ENCODE data around the gene POMT2. TPM values are rescaled to one million over a fixed set of nuclear protein-coding genes. Genes with fewer than 3 reads are reported as not detected.
"Not testable (repeated sequence)": the region's sequence is repeated elsewhere in the genome, so short reads cannot be mapped to it uniquely, and the experiment has no call there.

POMT2 gene
- total and polyA plus RNA-seq, 8 donors, result 11.9 to 29.5 (median 15.4) TPM

DNA sequence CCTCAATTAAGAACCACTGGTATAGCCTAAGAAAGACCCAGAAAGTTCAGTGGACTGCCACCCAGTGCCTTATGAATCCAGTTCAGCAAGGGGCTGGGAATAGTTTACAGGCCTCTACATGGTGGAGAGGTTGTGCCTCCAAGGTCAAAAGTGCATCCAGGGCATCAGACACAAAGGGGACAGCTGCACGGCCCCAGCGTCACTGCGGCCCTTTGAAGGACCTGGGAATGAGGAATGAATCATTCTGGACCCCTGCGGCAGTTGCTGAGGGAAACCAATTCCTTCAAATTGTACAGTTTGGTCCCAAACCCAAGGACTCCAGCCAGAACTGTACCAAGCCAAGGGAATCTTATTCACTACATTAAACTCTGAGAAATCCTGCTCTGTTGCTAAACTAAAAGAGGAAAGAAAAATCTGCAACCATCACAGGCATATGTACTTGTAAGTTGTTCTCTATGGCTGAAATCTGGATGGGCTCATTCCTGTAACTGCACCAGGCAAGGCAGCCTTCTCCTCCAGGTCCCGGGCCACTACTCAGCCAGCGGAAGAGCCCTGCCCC, 38.8 kb downstream of the POMT2 start:
- Histone ChIP-seq H3K36me3 (peaks cover 0 to 47% (median 0%) of the 10 kb centered on the region in 3 donors), H3K27ac (no peak overlapping the region)
- no peak for FAIRE-seq

DNA sequence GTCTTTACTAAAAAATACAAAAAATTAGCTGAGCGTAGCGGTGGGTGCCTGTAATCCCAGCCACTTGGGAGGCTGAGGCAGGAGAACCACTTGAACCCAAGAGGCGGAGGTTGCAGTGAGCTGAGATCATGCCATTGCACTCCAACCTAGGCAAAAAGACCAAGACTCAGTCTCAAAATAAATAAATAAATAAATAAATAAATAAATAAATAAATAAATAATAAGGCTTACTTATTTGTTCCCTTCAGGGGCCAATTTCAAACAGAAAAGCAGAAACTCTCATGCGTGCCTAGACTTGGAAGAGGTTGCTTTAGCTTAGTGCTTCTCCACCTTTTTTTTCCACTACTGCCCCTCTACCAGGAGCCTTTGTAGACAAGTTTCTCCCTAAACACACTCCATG, 39.8 kb downstream of the POMT2 start:
- not testable (repeated sequence) for FAIRE-seq

More for the DNA sequence above, 38.8 kb downstream of the POMT2 start:
- Histone ChIP-seq H3K27me3 (no peaks in the 10 kb centered on the region), H3K9me3 (no peaks in the 10 kb centered on the region), H3K4me1 (no peaks in the 10 kb centered on the region), H3K4me3 (no peak overlapping the region)
- DNase-seq (no peak), ATAC-seq (no peak)
- WGBS, 2 donors, result 94 to 95% methylated on average over 6 of the region's 6 CpGs
- TF ChIP-seq, protein P1, sequence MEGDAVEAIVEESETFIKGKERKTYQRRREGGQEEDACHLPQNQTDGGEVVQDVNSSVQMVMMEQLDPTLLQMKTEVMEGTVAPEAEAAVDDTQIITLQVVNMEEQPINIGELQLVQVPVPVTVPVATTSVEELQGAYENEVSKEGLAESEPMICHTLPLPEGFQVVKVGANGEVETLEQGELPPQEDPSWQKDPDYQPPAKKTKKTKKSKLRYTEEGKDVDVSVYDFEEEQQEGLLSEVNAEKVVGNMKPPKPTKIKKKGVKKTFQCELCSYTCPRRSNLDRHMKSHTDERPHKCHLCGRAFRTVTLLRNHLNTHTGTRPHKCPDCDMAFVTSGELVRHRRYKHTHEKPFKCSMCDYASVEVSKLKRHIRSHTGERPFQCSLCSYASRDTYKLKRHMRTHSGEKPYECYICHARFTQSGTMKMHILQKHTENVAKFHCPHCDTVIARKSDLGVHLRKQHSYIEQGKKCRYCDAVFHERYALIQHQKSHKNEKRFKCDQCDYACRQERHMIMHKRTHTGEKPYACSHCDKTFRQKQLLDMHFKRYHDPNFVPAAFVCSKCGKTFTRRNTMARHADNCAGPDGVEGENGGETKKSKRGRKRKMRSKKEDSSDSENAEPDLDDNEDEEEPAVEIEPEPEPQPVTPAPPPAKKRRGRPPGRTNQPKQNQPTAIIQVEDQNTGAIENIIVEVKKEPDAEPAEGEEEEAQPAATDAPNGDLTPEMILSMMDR (IDR thresholded peaks at IDR 0.05), result no peak
- intact Hi-C loops (cut with DNase I), result no loop called here

DNA sequence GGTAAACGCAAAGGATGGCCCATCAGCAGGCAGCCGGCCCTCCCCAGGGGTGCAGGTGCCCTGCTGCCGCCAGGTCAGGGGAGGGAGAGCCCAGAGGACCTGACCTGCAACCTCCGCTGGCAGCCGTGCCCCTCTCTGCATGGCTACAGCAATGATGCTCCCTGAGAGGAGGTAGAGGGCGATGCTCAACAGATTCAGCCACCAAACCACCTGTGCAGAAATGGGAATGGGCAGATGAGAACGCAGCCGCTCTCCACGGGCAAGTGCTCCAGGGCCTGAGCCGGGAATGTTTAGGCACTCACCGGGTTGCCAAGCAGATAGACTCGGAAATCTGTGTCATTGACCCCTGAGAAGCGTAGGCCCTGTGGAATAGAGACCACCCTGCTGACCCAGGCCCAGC, 41.0 kb downstream of the POMT2 start:
- intact Hi-C loops (cut with DNase I), result no loop called here
- H3K4me3 ChIP-seq, result no peak overlapping the region
- FAIRE-seq (no peak), DNase-seq (peak in 1 of 6 donors; percentile 35), ATAC-seq (no peak)
- no peak overlapping the region for H3K27ac ChIP-seq
- H3K4me1 ChIP-seq, result no peaks in the 10 kb centered on the region
- 95 to 97% methylated on average over 12 to 13 of the region's 13 CpGs for WGBS, 2 donors
- no peaks in the 10 kb centered on the region for H3K9me3 ChIP-seq
- no peaks in the 10 kb centered on the region for H3K27me3 ChIP-seq
- TF ChIP-seq, protein P1 (IDR thresholded peaks at IDR 0.05), result no peak
- H3K36me3 ChIP-seq, result peaks cover 0 to 29% (median 0%) of the 10 kb centered on the region in 3 donors

More for the DNA sequence above, 39.8 kb downstream of the POMT2 start:
- H3K27me3 ChIP-seq; H3K4me1 ChIP-seq; intact Hi-C loops (cut with DNase I); H3K27ac ChIP-seq; ATAC-seq; H3K9me3 ChIP-seq; H3K4me3 ChIP-seq; DNase-seq: not testable (repeated sequence)
- H3K36me3 ChIP-seq, result peaks cover 0 to 37% (median 0%) of the 10 kb centered on the region in 3 donors
- WGBS, 2 donors, result 97 to 100% methylated on average over 4 of the region's 4 CpGs

DNA sequence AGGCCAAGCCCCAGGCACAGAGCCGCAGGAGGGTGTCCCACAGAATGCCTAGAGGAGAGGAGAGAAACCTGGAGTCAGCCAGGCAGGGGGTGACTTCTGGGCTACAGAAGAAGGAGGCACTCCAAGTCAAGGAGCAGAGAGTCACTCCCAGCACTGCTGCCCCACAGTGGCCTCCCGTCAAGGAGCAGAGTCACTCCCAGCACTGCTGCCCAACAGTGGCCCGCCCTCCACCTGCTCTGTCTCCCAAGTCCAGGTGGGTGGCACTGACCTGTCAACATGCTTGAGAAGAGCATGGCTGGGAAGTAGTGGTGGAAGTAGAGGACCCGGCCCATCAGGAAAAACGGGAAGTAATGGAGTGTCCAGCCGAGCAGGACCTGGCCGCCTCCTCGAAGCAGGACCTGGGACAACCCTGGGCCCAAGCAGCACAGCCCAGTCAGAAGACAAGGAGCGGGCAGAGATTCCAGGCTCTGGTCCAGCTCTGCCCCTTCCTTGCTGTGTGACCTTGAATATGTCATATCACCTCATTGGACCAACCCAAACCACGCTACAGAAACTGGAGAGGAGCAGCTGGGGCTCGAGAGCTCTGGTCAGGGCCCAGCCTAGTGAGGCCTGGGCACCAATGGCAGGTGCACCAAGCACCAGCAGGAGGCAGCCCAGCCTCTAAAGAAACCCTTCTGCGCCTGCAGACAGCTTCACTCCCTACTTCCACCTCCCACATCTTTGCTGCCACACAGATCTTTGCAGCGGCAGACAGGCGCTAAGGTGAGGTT, 42.0 kb downstream of the POMT2 start:
- intact Hi-C loops (cut with DNase I), result no loop called here
- Histone ChIP-seq H3K27ac (no peak overlapping the region), H3K27me3 (no peaks in the 10 kb centered on the region), H3K4me3 (no peak overlapping the region), H3K9me3 (no peaks in the 10 kb centered on the region), H3K36me3 (peaks cover 0 to 26% (median 0%) of the 10 kb centered on the region in 3 donors), H3K4me1 (no peaks in the 10 kb centered on the region)
- ATAC-seq (no peak), DNase-seq (peak in 1 of 6 donors; percentile 39), FAIRE-seq (no peak)
- TF ChIP-seq, protein P1 (IDR thresholded peaks at IDR 0.05), result no peak
- 69 to 85% methylated on average over 14 of the region's 14 CpGs for WGBS, 2 donors

DNA sequence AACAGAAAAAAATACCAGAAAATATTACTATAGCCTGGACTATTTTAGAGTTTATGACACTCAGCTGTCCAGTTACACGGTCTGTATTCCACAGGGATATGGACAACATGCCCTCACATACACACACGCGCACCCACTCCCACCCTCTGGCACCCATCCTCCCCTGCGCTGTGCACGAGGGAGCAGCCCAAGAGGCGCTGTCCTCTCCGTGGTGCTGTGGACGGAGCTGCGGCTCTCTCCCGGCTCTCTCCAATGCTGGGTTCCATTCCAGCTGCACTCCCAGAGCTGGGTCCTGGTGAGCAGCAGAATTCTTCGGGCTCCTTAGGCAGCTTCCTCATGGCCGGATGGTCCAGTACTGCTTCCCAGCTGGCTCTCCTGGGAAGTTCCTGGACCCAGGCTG, 43.7 kb downstream of the POMT2 start:
- Histone ChIP-seq H3K36me3 (peaks cover 0 to 19% (median 0%) of the 10 kb centered on the region in 3 donors), H3K9me3 (no peaks in the 10 kb centered on the region), H3K27ac (no peak overlapping the region), H3K4me3 (no peak overlapping the region), H3K4me1 (no peaks in the 10 kb centered on the region), H3K27me3 (peaks cover 0 to 2% (median 0%) of the 10 kb centered on the region in 4 donors)
- 94 to 95% methylated on average over 12 of the region's 12 CpGs for WGBS, 2 donors
- FAIRE-seq (no peak), ATAC-seq (no peak), DNase-seq (peak in 1 of 6 donors; percentile 30)
- TF ChIP-seq, protein P1 (IDR thresholded peaks at IDR 0.05), result no peak
- intact Hi-C loops (cut with DNase I), result no loop called here
